GM21390 (cell line): ENCODE measurements around the gene ZSCAN9.

ENCODE experiments used
- ATAC-seq: cut with Tn5 transposase; IDR thresholded peaks from one replicate; pipeline ENCODE4 v1.9.1; 2021; ENCODE audit not compliant: unreplicated experiment

The ZSCAN9 gene

GRCh38 chr6:28266563-28266961, 41.5 kb downstream of the ZSCAN9 start:
- ATAC-seq: no peak

DNA sequence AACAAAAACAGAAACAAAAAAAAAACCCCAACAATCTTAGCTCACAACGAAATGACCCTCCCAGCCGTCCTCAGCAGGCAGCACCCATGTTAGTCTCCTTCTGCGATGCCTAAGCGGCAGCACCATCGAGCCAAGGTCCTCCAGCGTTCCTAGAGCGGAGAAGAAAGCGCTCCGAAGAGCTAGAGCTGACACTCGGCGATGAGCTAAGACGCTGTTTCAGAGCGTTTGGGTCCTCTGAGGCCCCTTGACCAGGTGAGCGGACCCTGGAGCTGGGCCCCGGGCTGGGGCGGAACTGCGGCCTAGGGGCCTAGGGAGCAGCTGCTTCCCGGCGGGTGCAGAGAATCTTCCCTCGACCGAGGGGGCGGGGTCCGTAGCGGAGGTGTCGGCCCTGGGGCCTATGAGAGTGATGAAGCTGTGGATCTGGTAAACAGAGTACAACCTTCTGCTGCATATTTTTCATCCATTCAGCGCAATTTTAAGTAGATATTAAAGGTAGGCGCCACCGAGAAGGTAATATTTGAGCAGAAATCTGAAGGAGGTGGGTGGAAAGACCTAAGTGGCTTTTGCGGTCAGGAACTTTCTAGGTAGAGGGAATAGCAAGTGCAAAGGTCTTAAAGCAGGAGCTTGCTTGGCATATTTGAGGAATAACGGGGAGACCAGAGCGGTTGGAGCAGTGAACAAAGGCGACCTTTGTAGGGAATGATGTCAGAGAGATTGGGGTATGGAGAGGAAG, 42.1 kb downstream of the ZSCAN9 start, which contains the start of gene ZSCAN26:
Gene ZSCAN26 (plus strand): TSS at position 182 of the 733 bp plus-strand sequence. CDS start 4,777 bp downstream, outside the sequence.
- ATAC-seq: peak; percentile 92

GRCh38 chr6:28267695-28268059, 42.6 kb downstream of the ZSCAN9 start:
- no peak for ATAC-seq

- no peak for ATAC-seq
These were observed 44.4 kb downstream of the ZSCAN9 start for GRCh38 chr6:28269492-28269891.

DNA sequence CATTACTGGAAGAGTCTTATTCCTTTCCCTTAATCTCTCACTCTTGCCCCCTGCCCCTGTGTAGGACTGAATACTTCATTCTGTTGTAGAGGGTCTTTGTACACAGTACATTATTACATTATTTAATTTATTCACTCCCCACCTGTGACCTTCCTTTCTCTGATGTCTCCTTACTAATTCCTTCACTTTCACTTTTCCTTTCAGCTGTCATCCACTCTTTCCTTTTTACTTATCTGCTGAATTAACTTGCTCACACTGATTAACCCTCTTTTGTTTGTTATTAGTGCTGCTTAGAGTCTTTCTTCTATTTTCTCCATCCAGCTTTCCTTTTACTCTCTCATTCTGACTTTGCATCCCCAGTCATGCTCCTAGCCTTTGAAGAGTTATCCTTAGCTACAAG, 49.8 kb downstream of the ZSCAN9 start:
- no peak for ATAC-seq

DNA sequence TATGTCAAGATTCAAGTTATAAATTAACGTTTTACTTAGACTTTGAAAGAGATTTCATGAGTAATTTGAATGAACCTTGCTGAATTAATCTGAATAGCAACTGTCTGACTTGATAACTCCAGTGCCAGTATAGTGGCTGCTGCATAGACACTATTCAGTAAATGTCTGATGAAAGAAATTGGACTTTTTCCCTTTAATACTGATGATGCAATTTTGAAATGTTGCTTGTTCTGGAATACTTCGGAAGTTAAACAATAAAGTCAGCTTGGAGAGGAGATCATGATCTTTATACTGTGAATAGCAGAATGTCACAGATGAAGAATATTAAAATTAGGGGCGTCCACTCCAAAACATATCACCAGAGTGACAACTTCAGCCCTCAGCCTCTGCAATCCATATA, 52.7 kb downstream of the ZSCAN9 start:
- no peak for ATAC-seq

GRCh38 chr6:28280595-28281287, 55.7 kb downstream of the ZSCAN9 start:
- no peak for ATAC-seq

DNA sequence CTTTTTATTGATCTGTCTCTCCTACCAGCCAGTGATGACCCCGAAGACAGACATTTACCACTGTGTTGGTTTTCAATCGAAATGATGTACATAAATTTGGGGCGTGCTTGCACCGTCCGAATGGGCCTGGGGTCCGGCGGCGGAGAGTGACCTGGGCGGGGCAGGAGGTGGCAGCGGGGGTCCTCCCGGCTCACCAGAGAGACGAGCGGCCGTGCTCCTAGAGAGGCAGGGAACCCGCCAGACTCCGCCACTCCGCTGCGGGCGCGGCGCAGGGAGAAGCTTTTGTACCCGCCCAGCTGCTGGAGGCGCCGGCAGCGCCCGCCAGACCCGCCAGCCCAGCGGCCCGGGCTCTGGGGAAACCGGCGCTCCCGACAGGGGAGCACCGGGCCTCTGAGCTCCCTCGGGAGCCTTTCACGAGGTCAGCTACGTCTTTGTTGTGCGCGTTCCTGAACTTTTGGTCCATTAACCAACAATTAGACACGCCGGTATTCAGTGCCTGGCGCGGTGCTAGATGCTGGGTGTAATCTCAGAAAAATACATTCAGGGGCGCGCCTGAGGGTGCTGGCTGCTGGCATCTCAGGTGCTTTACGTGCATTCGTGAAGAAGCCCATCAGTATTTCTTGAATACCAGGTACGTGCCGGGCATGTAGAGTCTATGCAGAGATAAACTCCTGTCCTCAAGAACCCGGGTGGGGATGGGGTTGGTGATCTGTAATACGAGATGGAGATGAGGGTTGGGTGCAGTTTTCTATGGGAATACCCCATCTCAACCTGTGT, 56.4 kb downstream of the ZSCAN9 start, which contains the start of gene PGBD1:
Gene PGBD1 (plus strand): TSS at position 285 of the 777 bp plus-strand sequence. CDS start 2,242 bp downstream, outside the sequence.
- peak; percentile 82 for ATAC-seq

GRCh38 chr6:28282926-28283325, 57.9 kb downstream of the ZSCAN9 start:
- no peak for ATAC-seq
